HCT116 (cell line): ENCODE data around the gene AATF. TPM values are rescaled to one million over a fixed set of nuclear protein-coding genes. Genes with fewer than 3 reads are reported as not detected.

Experiments
- ATAC-seq: fragments of 200-7000 bp; cut with Tn5 transposase; 2 replicates; pipeline ENCODE4 v1.9.1; 2020; ENCODE audit warnings: mild to moderate bottlenecking, moderate library complexity
- BruUV-seq: library from RNA; stranded (reverse); fragments of 400-500 nt; replicated peaks from 2 replicates; lab custom pipeline; 2021; lab: Mats Ljungman, UMichigan
- CTCF ChIA-PET: fragments of 300-600 bp; sonication (Branson Sonifier 250); formaldehyde crosslinking; loops from one replicate; lab custom pipeline; 2021; ENCODE audit warnings: antibody characterized with exemption; lab: Charles Lee
- POLR2A ChIA-PET: fragments of 300-600, 350-600 bp; sonication (Branson Sonifier 250); formaldehyde crosslinking; loops from one replicate; lab custom pipeline; 2021; ENCODE audit warnings: antibody characterized with exemption; lab: Charles Lee
- RAD21 ChIA-PET, 2 experiments: fragments of 300-600 bp; sonication (Branson Sonifier 250); formaldehyde crosslinking; loops; one replicate each; lab custom pipeline; 2023; ENCODE audit warnings: low total read pairs in 2 of 2; ENCODE audit not compliant: uncharacterized antibody in 2 of 2, unreplicated experiment in 2 of 2, low non-redundant PET in 1 of 2; lab: Charles Lee
- DNase-seq: peaks from one replicate; pipeline ENCODE4 v3.0.0-alpha.2; 2010; ENCODE audit warnings: low read depth, low spot score
- H2AFZ ChIP-seq: fragments of 200-600 bp; shearing (Covaris generic), sonication (generic); 2 replicates; pipeline ENCODE4 v1.6.1; 2017; ENCODE audit warnings: low read depth, mixed run types, mixed read lengths, antibody characterized with exemption, low read length; ENCODE audit not compliant: poor library complexity, severe bottlenecking
- H3K27ac ChIP-seq: 2 replicates; pipeline ENCODE4 v1.5.1; 2012; ENCODE audit warnings: low read depth, low read length
- H3K27me3 ChIP-seq: fragments of 200-600 bp; sonication (generic); 2 replicates; pipeline ENCODE4 v1.6.1; 2016; ENCODE audit warnings: mixed run types, low read length, mixed read lengths; ENCODE audit not compliant: insufficient read depth
- H3K36me3 ChIP-seq, 2 experiments: fragments of 200-500 bp in 1 of 2; fragments of 200-600 bp in 1 of 2; sonication (Bioruptor generic) in 1 of 2; sonication (generic) in 1 of 2; 2 replicates each; pipeline versions ENCODE4 v1.5.1 to v1.6.1; 2014 to 2016; ENCODE audit warnings: low read length in 2 of 2, inconsistent platforms in 1 of 2, mixed read lengths in 1 of 2, mixed run types in 1 of 2; ENCODE audit not compliant: insufficient read depth in 2 of 2, control insufficient read depth in 1 of 2
- H3K4me1 ChIP-seq, 2 experiments: fragments of 200-600 bp in 1 of 2; sonication (generic) in 1 of 2; 2 replicates each; pipeline versions ENCODE4 v1.5.1 to v1.6.1; 2012 to 2017; ENCODE audit warnings: low read length in 2 of 2, inconsistent platforms in 1 of 2, mild to moderate bottlenecking in 1 of 2, mixed read lengths in 1 of 2, mixed run types in 1 of 2, moderate library complexity in 1 of 2; ENCODE audit not compliant: insufficient read depth in 2 of 2, control insufficient read depth in 1 of 2
- H3K4me2 ChIP-seq: fragments of 200-600 bp; sonication (generic); 2 replicates; pipeline ENCODE4 v1.6.1; 2017; ENCODE audit warnings: mixed run types, low read length, mixed read lengths
- H3K4me3 ChIP-seq, 2 experiments: fragments of 200-600 bp in 1 of 2; sonication (generic) in 1 of 2; replicated peaks in 1 of 2; 2 replicates each; pipeline ENCODE4 v1.5.1; 2011 to 2016; ENCODE audit warnings: low read length in 2 of 2, control low read depth in 1 of 2, low read depth in 1 of 2, mild to moderate bottlenecking in 1 of 2, mixed read lengths in 1 of 2, mixed run types in 1 of 2
- H3K79me2 ChIP-seq: fragments of 200-600 bp; sonication (generic); 2 replicates; pipeline ENCODE4 v1.6.1; 2017; ENCODE audit warnings: mild to moderate bottlenecking, mixed run types, low read length, moderate library complexity, mixed read lengths; ENCODE audit not compliant: insufficient read depth
- H3K9ac ChIP-seq: fragments of 200-600 bp; sonication (generic); 2 replicates; pipeline ENCODE4 v1.6.1; 2016; ENCODE audit warnings: low read length, mixed read lengths
- H3K9me2 ChIP-seq: fragments of 200-600 bp; sonication (generic), shearing (Covaris generic); 2 replicates; pipeline ENCODE4 v1.6.1; 2017; ENCODE audit warnings: mixed run types, mild to moderate bottlenecking, moderate library complexity; ENCODE audit not compliant: insufficient read depth
- H3K9me3 ChIP-seq, 2 experiments: fragments of 200-500 bp in 1 of 2; fragments of 200-600 bp in 1 of 2; sonication (Bioruptor generic) in 1 of 2; sonication (generic) in 1 of 2; 2 replicates each; pipeline ENCODE4 v1.6.1; 2014 to 2017; ENCODE audit warnings: low read length in 2 of 2, mixed read lengths in 2 of 2, inconsistent platforms in 1 of 2, low read depth in 1 of 2, mild to moderate bottlenecking in 1 of 2, mixed run types in 1 of 2, moderate library complexity in 1 of 2; ENCODE audit not compliant: control insufficient read depth in 1 of 2, insufficient read depth in 1 of 2
- H4K20me1 ChIP-seq: fragments of 200-600 bp; sonication (generic), shearing (Covaris generic); 2 replicates; pipeline ENCODE4 v1.6.1; 2017; ENCODE audit warnings: mixed run types, mild to moderate bottlenecking, moderate library complexity; ENCODE audit not compliant: insufficient read depth
- CBX3 ChIP-seq: IDR thresholded peaks from 2 replicates; pipeline ENCODE4 v1.6.1; 2012; ENCODE audit warnings: low read depth
- CEBPB ChIP-seq: IDR thresholded peaks from 2 replicates; pipeline ENCODE4 v1.6.1; 2012; ENCODE audit warnings: low read depth
- POLR2A ChIP-seq: IDR thresholded peaks from 2 replicates; pipeline ENCODE4 v1.7.0; 2011; ENCODE audit warnings: borderline replicate concordance; ENCODE audit not compliant: insufficient read depth, insufficient read length; ENCODE audit errors: extremely low read depth
- TCF7L2 ChIP-seq: IDR thresholded peaks from 2 replicates; pipeline ENCODE4 v1.7.0; 2011; ENCODE audit warnings: borderline replicate concordance, inconsistent platforms; ENCODE audit not compliant: insufficient read depth, insufficient read length; ENCODE audit errors: extremely low read depth
- intact Hi-C: fragments of 100-400 bp; cut with micrococcal nuclease; formaldehyde crosslinking; loops from 2 replicates; pipeline ENCODE4 v1.10.0; 2022
- total RNA-seq: library from RNA; stranded (reverse); gene quantifications from one replicate; pipeline ENCODE4 v1.2.1, GENCODE V29; 2021; ENCODE audit not compliant: unreplicated experiment
- TF ChIP-seq, protein P1 (sequence below): IDR thresholded peaks from 2 replicates; pipeline ENCODE4 v1.6.1; 2012

The AATF gene
- total RNA-seq, 1 experiment from 2014 or later, result 105 TPM

DNA sequence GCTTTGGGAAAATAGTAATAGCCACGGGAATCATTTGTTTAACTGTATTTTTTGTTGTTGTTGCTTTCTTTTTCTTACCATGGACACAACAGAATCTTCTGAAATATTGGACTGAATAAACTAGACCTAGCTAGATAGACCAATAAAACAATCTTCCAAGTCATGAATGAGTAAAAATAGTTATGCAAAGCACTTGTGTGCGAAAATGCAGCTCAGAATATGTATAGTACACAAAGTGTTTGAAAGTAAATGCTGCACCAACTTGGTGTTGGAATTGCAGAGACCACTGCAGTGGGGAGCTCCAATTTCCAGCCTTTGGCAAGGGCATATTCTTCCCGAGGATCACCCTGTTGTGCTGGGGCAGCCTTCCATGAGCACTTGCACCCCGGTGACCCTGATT is 68.0 kb downstream of the AATF start:
- Histone ChIP-seq H3K9me3 (no peaks in the 10 kb centered on the region), H3K27ac (no peak overlapping the region), H3K36me3 (peaks cover 4 to 16% of the 10 kb centered on the region in 2 experiments; a peak in 1 of 4 replicates), H3K9ac (no peak overlapping the region), H3K4me1 (no peaks in the 10 kb centered on the region), H3K4me2 (no peak overlapping the region), H3K27me3 (no peaks in the 10 kb centered on the region), H3K4me3 (no peak overlapping the region), H2AFZ (no peak overlapping the region), H3K9me2 (no peaks in the 10 kb centered on the region), H3K79me2 (peaks cover 55% of the 10 kb centered on the region), H4K20me1 (0 out of 2 replicates have a peak, but pooled peaks cover 3% of the 10 kb centered on the region)
- BruUV-seq, result no TSS peak
- RAD21 ChIA-PET, result no interaction called here
- intact Hi-C loops, result no loop called here
- DNase-seq (no peak), ATAC-seq (no peak)
- CTCF ChIA-PET, result interaction anchor here (1.4 kb wide), 1 partner anchor 31 kb away, joined by 7 read pairs; no protein-coding TSS in a partner anchor
- POLR2A ChIA-PET, result no interaction called here
- TF ChIP-seq, protein P1, sequence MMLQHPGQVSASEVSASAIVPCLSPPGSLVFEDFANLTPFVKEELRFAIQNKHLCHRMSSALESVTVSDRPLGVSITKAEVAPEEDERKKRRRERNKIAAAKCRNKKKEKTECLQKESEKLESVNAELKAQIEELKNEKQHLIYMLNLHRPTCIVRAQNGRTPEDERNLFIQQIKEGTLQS, result no peak

- RAD21 ChIA-PET, result no interaction called here
- Histone ChIP-seq H3K4me1 (no peaks in the 10 kb centered on the region), H3K9me3 (no peaks in the 10 kb centered on the region), H3K27ac (no peak overlapping the region), H3K4me2 (no peak overlapping the region), H3K9ac (no peak overlapping the region), H3K36me3 (peaks cover 4 to 17% of the 10 kb centered on the region in 2 experiments; a peak in 1 of 4 replicates), H3K79me2 (peaks cover 50% of the 10 kb centered on the region), H3K4me3 (no peak overlapping the region), H3K9me2 (no peaks in the 10 kb centered on the region), H3K27me3 (no peaks in the 10 kb centered on the region), H2AFZ (no peak overlapping the region)
- DNase-seq (no peak), ATAC-seq (no peak)
- intact Hi-C loops, result no loop called here
- CTCF ChIA-PET, result interaction anchor here (1.4 kb wide), 1 partner anchor 30 kb away, joined by 7 read pairs; no protein-coding TSS in a partner anchor
- POLR2A ChIA-PET, result no interaction called here
- TF ChIP-seq TCF7L2 (no peak), CEBPB (no peak), CBX3 (no peak), POLR2A (no peak)
- TF ChIP-seq, protein P1, result no peak
- TF ChIP-seq, all 23 proteins: peak for 0
- no TSS peak for BruUV-seq
- H4K20me1 ChIP-seq, result 0 out of 2 replicates have a peak, but pooled peaks cover 3% of the 10 kb centered on the region
Observed at GRCh38 chr17:37017404-37017803, 68.7 kb downstream of the AATF start.
